ENCODE data around the gene ADCY3.
A peak's percentile ranks its signal among the peaks of the same experiment; 100 is the strongest.

ADCY3 gene

GRCh38 chr2:24824966-24825882 lies 94.8 kb downstream of the ADCY3 start:
- no peak overlapping the region for H3K4me3 ChIP-seq (ENCODE audit: low read depth, low read length)
- TF ChIP-seq, protein P1, sequence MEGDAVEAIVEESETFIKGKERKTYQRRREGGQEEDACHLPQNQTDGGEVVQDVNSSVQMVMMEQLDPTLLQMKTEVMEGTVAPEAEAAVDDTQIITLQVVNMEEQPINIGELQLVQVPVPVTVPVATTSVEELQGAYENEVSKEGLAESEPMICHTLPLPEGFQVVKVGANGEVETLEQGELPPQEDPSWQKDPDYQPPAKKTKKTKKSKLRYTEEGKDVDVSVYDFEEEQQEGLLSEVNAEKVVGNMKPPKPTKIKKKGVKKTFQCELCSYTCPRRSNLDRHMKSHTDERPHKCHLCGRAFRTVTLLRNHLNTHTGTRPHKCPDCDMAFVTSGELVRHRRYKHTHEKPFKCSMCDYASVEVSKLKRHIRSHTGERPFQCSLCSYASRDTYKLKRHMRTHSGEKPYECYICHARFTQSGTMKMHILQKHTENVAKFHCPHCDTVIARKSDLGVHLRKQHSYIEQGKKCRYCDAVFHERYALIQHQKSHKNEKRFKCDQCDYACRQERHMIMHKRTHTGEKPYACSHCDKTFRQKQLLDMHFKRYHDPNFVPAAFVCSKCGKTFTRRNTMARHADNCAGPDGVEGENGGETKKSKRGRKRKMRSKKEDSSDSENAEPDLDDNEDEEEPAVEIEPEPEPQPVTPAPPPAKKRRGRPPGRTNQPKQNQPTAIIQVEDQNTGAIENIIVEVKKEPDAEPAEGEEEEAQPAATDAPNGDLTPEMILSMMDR (IDR thresholded peaks at IDR 0.05; ENCODE audit: low read depth, low read length, missing control alignments): peak; percentile 84
- peak; percentile 16 for DNase-seq (ENCODE audit: low read depth)

- no peak for DNase-seq (ENCODE audit: low read depth)
- TF ChIP-seq, protein P1 (IDR thresholded peaks at IDR 0.05; ENCODE audit: low read depth, low read length, missing control alignments): no peak
- H3K4me3 ChIP-seq (ENCODE audit: low read depth, low read length): no peak overlapping the region
These were observed 95.9 kb downstream of the ADCY3 start for GRCh38 chr2:24824071-24824588.

- DNase-seq (ENCODE audit: low read depth): no peak
- H3K4me3 ChIP-seq (ENCODE audit: low read depth, low read length): no peak overlapping the region
- TF ChIP-seq, protein P1 (IDR thresholded peaks at IDR 0.05; ENCODE audit: low read depth, low read length, missing control alignments): no peak
These were observed 97.9 kb downstream of the ADCY3 start for GRCh38 chr2:24822049-24822706.

- H3K4me3 ChIP-seq (ENCODE audit: low read depth, low read length): no peak overlapping the region
- TF ChIP-seq, protein P1 (IDR thresholded peaks at IDR 0.05; ENCODE audit: low read depth, low read length, missing control alignments): no peak
- DNase-seq (ENCODE audit: low read depth): no peak
These were observed 98.6 kb downstream of the ADCY3 start for GRCh38 chr2:24821433-24821891.

DNA sequence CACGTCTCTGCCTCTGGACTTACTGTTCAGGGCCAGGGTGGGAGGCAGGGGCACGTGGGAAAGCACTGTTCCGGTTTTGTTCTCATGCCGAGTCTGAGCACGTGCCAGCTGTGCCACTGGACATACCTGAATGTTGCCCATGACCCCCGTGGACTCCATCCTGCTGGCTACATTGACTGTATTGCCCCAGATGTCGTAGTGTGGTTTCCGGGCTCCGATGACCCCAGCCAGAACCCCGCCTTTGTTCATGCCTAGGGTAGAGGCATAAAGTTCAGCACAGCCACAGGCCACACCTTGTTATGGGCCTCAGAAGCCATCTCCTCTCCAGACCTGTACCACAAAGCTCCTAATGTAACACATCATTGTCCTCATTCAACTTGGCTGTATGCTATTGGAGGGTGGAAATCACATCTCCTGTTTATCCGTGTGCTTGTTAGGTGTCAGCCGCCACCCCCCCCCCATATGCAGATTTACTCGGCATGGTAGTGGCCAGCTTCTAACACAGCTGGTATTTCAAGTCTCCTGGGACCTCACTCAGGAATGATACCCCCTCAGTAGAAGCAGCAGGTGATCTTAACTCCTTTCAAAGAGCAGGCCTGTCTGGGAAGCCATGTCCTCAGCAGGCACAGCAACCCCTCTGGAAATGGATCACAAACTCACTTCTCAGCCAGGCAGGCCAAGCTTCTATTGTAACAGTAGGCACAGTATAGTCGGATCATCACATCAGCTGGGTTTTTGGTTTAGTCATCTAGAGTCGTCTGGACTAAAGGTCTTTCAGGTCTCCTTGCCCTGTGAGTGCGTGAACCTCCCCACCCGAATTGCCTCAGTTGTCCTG lies 99.2 kb downstream of the ADCY3 start:
- H3K4me3 ChIP-seq (ENCODE audit: low read depth, low read length): no peak overlapping the region
- TF ChIP-seq, protein P1 (IDR thresholded peaks at IDR 0.05; ENCODE audit: low read depth, low read length, missing control alignments): no peak
- no peak for DNase-seq (ENCODE audit: low read depth)

DNA sequence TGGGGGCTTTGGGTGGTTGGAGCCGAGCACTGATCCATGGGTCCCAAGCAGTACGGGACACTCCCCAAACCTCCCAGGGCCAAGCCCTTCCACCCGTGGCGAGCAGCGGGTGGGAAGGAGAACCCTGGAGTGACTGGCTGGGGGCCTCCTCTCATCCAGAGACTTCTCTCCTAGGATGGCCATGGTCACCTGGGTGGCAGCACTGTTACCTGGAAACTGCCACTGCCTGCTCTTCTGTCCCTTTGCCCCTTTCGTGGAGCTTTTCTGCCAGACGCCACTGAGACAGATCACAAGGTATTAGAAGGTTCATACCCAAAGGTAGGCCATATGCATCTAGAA lies 99.9 kb downstream of the ADCY3 start:
- no peak overlapping the region for H3K4me3 ChIP-seq (ENCODE audit: low read depth, low read length)
- TF ChIP-seq, protein P1 (IDR thresholded peaks at IDR 0.05; ENCODE audit: low read depth, low read length, missing control alignments): no peak
- no peak for DNase-seq (ENCODE audit: low read depth)

Measured in GM12864 (cell line).